GM13977 (cell line): ENCODE results near the gene LSP1.

ENCODE experiments used
- DNase-seq: peaks from one replicate; pipeline ENCODE4 v3.0.0; 2012; ENCODE audit warnings: low spot score
- CTCF ChIP-seq: IDR thresholded peaks from 2 replicates; pipeline ENCODE4 v1.5.1; 2012; ENCODE audit warnings: mild to moderate bottlenecking, control low read depth; ENCODE audit not compliant: insufficient read depth; ENCODE audit errors: extremely low read depth, missing control alignments
- in situ Hi-C: fragments of 300-500 bp; cut with MboI; formaldehyde crosslinking; loops from one replicate; pipeline ENCODE4 v1.12.0; 2022; ENCODE audit warnings: low sequenced_read_pairs, low pct_unique_long_range_greater_than_20kb, mixed read lengths, inconsistent platforms; ENCODE audit not compliant: unreplicated experiment

The LSP1 gene

DNA sequence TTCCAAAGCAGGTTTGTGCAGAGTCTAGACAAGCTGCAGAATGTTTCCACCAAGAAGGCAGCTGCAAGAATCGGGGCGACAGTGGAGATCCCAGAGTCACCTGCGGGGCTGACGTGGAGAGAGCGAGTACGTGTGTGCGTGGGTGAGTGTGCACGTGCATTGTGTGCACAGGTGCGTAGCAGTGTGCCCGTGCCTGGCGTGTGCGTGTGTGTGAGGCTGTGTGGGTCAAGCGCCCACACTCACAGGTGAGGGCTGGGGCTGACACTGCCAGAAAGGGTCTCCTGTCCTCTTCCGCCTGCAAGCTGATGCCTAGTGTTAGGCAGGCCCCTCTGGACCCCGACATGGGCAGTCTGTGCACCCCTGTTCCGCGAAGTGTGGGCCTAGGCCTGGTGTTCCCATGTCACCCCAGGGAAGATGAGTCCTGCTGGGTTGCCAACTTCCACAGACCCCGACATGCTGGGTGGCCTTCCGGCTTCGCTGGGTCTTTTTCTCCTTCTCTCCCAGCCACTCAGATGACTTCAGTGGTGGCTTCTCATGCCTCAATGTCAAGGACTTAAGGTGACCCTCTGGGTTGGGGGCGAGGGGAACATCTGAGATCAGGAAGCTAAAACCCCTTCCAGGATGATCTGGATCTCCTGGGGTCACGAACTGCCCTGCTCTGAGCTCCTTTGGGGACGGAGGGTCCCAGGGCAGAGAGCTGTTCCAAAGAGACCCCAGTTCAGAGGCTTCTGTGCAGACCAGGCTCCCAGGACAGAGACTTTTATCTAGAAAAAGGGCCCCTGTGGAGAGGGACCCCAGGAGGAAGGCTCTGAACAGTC, 28.5 kb upstream of the LSP1 start:
- in situ Hi-C loops: no loop called here
- DNase-seq: no peak
- TF ChIP-seq CTCF: no peak

DNA sequence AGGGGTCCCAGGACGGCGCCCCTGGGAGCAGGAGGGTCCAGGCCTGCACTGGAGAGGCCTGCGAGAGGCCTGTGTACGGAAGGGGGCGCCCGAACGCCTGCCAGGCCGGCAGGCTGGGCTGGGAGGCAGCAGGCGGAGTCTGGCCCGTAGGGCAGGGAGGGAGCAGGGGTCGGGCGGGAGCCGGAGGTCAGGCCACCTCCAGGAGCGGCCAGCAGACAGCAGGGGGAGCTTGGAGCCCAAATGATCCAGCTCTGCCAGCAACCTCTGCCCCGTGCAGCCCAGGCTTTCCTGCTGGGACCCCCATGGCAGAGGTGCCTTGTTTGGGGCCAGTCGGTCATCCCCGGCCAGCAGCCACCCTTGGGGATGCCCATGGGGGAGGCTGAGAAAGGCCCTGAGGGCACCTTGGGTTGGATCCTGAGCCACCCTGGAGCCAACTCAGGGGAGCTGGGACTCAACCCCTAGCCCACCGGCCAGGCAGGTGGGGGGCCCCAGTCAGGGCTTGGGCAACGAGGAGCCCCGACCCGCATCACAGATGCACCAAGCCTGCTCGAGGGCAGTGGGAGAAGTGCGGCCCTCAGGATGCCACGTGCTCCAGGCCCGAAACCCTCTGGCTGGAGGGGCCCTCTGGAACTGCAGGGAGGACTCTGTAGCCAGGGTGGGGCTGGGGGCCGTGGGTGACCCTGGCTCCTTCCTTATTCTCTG, 27.7 kb upstream of the LSP1 start:
- in situ Hi-C loops: no loop called here
- TF ChIP-seq CTCF: peak; percentile 66
- peak; percentile 72 for DNase-seq

- no peak for DNase-seq
- in situ Hi-C loops: no loop called here
Observed at GRCh38 chr11:1825785-1826451, 27.0 kb upstream of the LSP1 start.

GRCh38 chr11:1826552-1827094, 26.3 kb upstream of the LSP1 start:
- in situ Hi-C loops: no loop called here
- TF ChIP-seq CTCF: no peak
- no peak for DNase-seq

More at GRCh38 chr11:1825785-1826451, 27.0 kb upstream of the LSP1 start:
- no peak for TF ChIP-seq CTCF

DNA sequence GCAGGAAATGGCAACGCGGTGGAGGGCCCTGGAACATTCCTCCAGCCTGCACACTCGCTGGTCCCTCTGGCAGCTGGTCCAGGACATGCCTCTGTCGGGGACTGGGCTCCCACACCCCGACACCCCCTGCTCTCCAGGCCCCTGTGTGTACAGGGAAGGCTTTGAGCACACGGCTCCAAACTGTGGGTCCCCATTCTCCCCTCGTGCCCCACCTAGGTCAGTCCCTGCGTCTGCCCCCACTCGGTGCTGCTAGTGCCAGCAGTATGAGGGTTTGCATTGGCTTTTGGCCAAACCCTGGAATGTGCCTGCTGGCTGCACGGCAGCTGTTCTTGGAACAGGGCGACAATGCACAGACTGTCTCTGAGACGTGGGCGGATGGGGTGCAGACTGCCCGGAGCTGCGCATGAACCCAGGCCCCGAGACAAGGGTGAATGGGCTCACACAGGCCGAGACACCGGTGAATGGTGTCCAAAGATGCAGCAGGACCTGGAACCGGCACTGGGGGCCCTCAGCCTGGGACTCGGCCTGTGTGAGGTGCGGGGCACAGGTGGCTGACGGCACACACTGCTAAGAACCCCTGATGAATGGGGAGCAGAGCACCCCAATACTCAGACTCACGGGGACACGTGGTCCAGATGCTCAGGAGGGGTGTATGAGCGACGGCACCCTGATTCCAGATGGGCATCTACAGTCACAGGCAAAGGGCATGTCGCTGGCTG, 25.6 kb upstream of the LSP1 start:
- in situ Hi-C loops: no loop called here
- no peak for DNase-seq
- TF ChIP-seq CTCF: no peak

GRCh38 chr11:1827931-1828330, 25.0 kb upstream of the LSP1 start:
- in situ Hi-C loops: no loop called here
- TF ChIP-seq CTCF: no peak
- DNase-seq: no peak
